Ovary (tissue), 3 donors: ENCODE data around the gene INSIG1.

Experiments
- POLR2A ChIP-seq: fragments of 450-650 bp; IDR thresholded peaks from one replicate; pipeline ENCODE4 v1.6.1; 2017; ENCODE audit warnings: antibody characterized with exemption, mild to moderate bottlenecking, moderate library complexity
- TF ChIP-seq, protein P1 (sequence below), 3 donors: fragments of 450-650 bp in 2 of 3; fragments of 200-600 bp in 1 of 3; IDR thresholded peaks; one replicate each; pipeline versions ENCODE4 v1.5.1 to v1.8.0; 2016 to 2022; ENCODE audit warnings: antibody characterized with exemption in 3 of 3, mild to moderate bottlenecking in 1 of 3
- donor health status: DM: no; HTN: no; CAD: no.

DNA sequence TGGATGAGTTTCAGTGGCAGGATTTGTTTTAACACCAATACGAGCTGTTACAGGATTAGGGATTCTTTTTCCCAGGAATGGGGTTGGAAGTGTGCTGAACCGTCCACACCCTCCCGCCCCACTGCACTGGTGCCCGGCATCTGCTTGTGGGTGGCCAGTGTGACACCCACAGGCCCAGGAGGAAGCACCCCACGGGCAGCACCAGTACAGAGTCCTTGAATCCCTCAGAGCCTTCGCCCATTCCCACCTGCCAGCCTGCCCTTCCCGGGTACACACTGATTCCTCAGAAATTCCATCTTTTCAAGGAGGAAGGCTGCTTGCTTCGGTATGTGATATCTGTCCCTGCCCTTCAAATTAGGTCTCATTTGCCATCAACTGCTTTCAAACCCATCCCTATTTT is 15.4 kb downstream of the INSIG1 start:
- TF ChIP-seq, protein P1, sequence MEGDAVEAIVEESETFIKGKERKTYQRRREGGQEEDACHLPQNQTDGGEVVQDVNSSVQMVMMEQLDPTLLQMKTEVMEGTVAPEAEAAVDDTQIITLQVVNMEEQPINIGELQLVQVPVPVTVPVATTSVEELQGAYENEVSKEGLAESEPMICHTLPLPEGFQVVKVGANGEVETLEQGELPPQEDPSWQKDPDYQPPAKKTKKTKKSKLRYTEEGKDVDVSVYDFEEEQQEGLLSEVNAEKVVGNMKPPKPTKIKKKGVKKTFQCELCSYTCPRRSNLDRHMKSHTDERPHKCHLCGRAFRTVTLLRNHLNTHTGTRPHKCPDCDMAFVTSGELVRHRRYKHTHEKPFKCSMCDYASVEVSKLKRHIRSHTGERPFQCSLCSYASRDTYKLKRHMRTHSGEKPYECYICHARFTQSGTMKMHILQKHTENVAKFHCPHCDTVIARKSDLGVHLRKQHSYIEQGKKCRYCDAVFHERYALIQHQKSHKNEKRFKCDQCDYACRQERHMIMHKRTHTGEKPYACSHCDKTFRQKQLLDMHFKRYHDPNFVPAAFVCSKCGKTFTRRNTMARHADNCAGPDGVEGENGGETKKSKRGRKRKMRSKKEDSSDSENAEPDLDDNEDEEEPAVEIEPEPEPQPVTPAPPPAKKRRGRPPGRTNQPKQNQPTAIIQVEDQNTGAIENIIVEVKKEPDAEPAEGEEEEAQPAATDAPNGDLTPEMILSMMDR (IDR thresholded peaks at IDR 0.05), result no peak
- TF ChIP-seq POLR2A, result no peak
